ENCODE measurements around the gene PRKCA. TPM values are rescaled to one million over a fixed set of nuclear protein-coding genes. Genes with fewer than 3 reads are reported as not detected.

PRKCA gene
- total and polyA plus RNA-seq, 9 donors: 9.1 to 67.6 (median 37.2) TPM

DNA sequence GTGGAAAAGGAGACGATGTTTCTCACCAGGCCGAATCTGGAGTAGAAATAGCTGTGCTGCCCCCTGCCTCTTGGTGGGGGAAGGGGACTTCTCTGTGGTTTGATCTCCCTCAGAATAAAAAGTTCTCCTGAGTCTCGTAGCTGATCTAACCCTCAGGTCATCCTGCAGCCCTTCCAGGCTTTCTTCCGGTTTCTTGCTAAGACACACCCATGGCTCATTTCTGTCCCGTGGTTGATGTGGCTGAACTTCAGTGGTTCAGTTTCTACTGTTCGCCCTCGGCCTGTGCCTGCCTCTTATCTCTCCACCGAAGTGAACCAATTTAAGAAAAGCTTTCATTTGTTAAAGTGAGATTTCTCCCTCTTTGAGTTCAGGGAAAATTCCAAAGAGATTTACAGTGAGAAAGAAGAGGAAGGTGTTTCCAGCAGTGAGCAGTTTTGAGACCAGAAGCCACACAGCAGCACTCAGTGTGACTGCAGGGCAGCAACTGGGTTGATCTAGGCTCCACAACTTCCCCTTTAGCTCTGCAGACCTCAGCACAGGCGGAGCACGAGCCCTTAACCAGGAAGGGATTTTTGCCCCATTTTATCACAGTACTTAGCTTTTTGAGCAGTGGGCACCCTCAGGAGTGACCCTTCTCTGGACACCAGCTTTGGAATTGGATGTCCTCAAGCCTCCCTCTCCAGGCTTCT, 497.6 kb downstream of the PRKCA start:
- 75 to 86% (median 83%) methylated on average over 10 of the region's 10 CpGs for WGBS, 3 donors
- H3K4me3 ChIP-seq: no peak overlapping the region
- H3K27me3 ChIP-seq: no peaks in the 10 kb centered on the region
- TF ChIP-seq EP300 (IDR thresholded peaks at IDR 0.05): no peak
- TF ChIP-seq, protein P1, sequence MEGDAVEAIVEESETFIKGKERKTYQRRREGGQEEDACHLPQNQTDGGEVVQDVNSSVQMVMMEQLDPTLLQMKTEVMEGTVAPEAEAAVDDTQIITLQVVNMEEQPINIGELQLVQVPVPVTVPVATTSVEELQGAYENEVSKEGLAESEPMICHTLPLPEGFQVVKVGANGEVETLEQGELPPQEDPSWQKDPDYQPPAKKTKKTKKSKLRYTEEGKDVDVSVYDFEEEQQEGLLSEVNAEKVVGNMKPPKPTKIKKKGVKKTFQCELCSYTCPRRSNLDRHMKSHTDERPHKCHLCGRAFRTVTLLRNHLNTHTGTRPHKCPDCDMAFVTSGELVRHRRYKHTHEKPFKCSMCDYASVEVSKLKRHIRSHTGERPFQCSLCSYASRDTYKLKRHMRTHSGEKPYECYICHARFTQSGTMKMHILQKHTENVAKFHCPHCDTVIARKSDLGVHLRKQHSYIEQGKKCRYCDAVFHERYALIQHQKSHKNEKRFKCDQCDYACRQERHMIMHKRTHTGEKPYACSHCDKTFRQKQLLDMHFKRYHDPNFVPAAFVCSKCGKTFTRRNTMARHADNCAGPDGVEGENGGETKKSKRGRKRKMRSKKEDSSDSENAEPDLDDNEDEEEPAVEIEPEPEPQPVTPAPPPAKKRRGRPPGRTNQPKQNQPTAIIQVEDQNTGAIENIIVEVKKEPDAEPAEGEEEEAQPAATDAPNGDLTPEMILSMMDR (IDR thresholded peaks at IDR 0.05): no peak
- TF ChIP-seq POLR2A (IDR thresholded peaks at IDR 0.05): no peak
- no peaks in the 10 kb centered on the region for H3K9me3 ChIP-seq
- intact Hi-C loops (cut with DNase I): no loop called here
- H3K27ac ChIP-seq: no peak overlapping the region
- DNase-seq: no peak
- no peaks in the 10 kb centered on the region for H3K4me1 ChIP-seq (ENCODE audit: insufficient read depth)
- no peaks in the 10 kb centered on the region for H3K36me3 ChIP-seq

DNA sequence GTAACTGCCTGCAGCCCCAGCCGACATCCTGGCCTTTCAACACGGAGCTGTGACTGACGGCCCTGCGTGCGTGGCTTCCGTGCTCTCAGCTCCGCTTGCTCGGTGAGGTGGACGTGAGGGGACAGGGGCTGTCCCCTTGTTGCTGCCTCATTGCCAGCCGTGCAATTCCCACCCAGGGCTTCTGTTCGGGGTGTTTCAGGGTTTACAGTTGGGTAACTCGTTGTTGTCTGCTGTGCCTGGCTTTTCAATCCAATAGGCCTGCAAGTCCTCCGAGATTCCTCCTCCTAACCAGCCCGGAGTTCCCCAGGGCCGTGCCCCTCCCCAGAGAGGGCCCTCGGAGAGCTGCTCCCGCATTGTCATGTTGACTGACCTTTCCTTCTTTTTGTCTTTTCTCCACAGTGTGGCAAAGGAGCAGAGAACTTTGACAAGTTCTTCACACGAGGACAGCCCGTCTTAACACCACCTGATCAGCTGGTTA, 501.1 kb downstream of the PRKCA start:
- intact Hi-C loops (cut with DNase I): no loop called here

DNA sequence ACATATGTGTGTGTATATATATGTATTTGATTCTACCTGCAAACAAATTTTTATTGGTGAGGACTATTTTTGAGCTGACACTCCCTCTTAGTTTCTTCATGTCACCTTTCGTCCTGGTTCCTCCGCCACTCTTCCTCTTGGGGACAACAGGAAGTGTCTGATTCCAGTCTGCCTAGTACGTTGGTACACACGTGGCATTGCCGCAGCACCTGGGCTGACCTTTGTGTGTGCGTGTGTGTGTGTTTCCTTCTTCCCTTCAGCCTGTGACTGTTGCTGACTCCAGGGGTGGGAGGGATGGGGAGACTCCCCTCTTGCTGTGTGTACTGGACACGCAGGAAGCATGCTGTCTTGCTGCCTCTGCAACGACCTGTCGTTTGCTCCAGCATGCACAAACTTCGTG, 503.2 kb downstream of the PRKCA start:
- no peak overlapping the region for H3K27ac ChIP-seq
- H3K4me3 ChIP-seq: no peak overlapping the region
- WGBS, 3 donors: 70 to 80% (median 75%) methylated on average over 10 of the region's 10 CpGs
- no peaks in the 10 kb centered on the region for H3K4me1 ChIP-seq (ENCODE audit: insufficient read depth)
- no peaks in the 10 kb centered on the region for H3K27me3 ChIP-seq
- TF ChIP-seq EP300 (IDR thresholded peaks at IDR 0.05): no peak
- TF ChIP-seq POLR2A (IDR thresholded peaks at IDR 0.05): no peak
- TF ChIP-seq, protein P1 (IDR thresholded peaks at IDR 0.05): no peak
- intact Hi-C loops (cut with DNase I): no loop called here
- no peaks in the 10 kb centered on the region for H3K36me3 ChIP-seq
- H3K9me3 ChIP-seq: no peaks in the 10 kb centered on the region
- DNase-seq: no peak

More for the DNA sequence above, 501.1 kb downstream of the PRKCA start:
- Histone ChIP-seq H3K9me3 (no peaks in the 10 kb centered on the region), H3K27ac (no peak overlapping the region), H3K4me3 (no peak overlapping the region), H3K36me3 (no peaks in the 10 kb centered on the region), H3K27me3 (no peaks in the 10 kb centered on the region), H3K4me1 (ENCODE audit: insufficient read depth) (no peaks in the 10 kb centered on the region)
- no peak for TF ChIP-seq EP300 (IDR thresholded peaks at IDR 0.05)
- 77 to 79% (median 78%) methylated on average over 14 to 19 of the region's 19 CpGs for WGBS, 3 donors
- no peak for DNase-seq

DNA sequence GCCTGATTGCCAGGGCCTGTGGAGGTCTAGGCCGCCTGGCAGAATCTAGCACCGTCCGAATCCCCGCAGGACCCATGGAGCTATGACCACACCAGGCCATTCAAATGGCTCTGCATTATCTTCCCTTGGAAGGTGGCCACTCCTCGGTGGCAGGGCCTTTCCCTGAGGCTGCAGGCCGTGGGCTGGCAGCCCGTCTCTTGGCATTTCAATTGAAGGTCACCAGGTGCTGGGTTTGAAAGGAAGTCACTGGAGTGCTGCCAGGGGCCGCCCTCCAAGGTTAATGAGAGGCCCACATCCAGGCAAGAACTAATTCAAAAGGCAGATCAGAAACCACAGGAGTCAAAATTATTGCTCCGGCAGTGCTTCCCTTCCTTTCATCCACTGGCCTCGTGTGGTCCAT, 504.8 kb downstream of the PRKCA start:
- Histone ChIP-seq H3K9me3 (no peaks in the 10 kb centered on the region), H3K4me1 (ENCODE audit: insufficient read depth) (no peaks in the 10 kb centered on the region), H3K27me3 (no peaks in the 10 kb centered on the region), H3K4me3 (no peak overlapping the region), H3K27ac (no peak overlapping the region), H3K36me3 (no peaks in the 10 kb centered on the region)
- intact Hi-C loops (cut with DNase I): no loop called here
- no peak for DNase-seq
- WGBS, 3 donors: 62 to 63% (median 63%) methylated on average over 10 of the region's 10 CpGs
- TF ChIP-seq POLR2A (IDR thresholded peaks at IDR 0.05): no peak

DNA sequence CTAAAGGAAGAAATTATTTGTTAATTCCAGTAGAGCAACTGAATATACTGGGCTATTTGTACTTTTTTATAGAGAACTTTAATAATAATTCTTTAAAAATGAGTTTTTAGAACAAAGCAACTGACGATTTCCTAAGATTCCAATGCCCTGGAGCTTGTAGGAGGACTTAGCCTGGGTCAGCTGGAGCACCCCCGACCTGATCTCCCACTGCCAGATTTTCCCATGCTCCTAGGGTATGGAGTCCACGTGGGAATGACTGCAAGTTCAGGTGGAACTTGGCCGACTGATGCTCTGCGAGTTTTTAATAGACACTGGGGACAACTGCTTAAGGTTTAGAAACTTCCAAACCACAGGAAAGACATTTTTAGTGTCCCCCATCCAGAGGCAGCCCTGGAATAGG, 507.0 kb downstream of the PRKCA start:
- TF ChIP-seq, protein P1 (IDR thresholded peaks at IDR 0.05): no peak
- TF ChIP-seq POLR2A (IDR thresholded peaks at IDR 0.05) (no peak), EP300 (IDR thresholded peaks at IDR 0.05) (no peak)
- no peak for DNase-seq
- intact Hi-C loops (cut with DNase I): no loop called here
- Histone ChIP-seq H3K9me3 (no peaks in the 10 kb centered on the region), H3K27me3 (no peaks in the 10 kb centered on the region), H3K4me3 (no peak overlapping the region), H3K36me3 (no peaks in the 10 kb centered on the region), H3K27ac (no peak overlapping the region), H3K4me1 (ENCODE audit: insufficient read depth) (no peaks in the 10 kb centered on the region)
- whole genome bisulfite sequencing, 3 donors: 86 to 88% (median 87%) methylated on average over 5 of the region's 5 CpGs

Measured in ovary (tissue), 9 donors.